Chondrocyte (in vitro differentiated cells): ENCODE results near the gene ITM2C. TPM values are rescaled to one million over a fixed set of nuclear protein-coding genes. Genes with fewer than 3 reads are reported as not detected.

Experiments
- DNase-seq: peaks from one replicate; pipeline ENCODE4 v3.0.0; 2021; ENCODE audit warnings: mixed read lengths, low spot score
- H3K27ac Mint-ChIP-seq: one replicate; pipeline ENCODE4 v1.8.0; 2021; ENCODE audit warnings: mild to moderate bottlenecking, moderate library complexity, mixed read lengths; ENCODE audit not compliant: unreplicated experiment
- H3K27me3 Mint-ChIP-seq: 2 replicates; pipeline ENCODE4 v1.8.0; 2021; ENCODE audit warnings: low read depth, mixed read lengths
- H3K36me3 Mint-ChIP-seq: 2 replicates; pipeline ENCODE4 v1.8.0; 2021; ENCODE audit warnings: low read depth, mixed read lengths
- H3K4me1 Mint-ChIP-seq: 2 replicates; pipeline ENCODE4 v1.8.0; 2021; ENCODE audit warnings: low read depth, mild to moderate bottlenecking, mixed read lengths
- H3K4me3 Mint-ChIP-seq: one replicate; pipeline ENCODE4 v1.8.0; 2021; ENCODE audit warnings: mild to moderate bottlenecking, moderate library complexity, mixed read lengths; ENCODE audit not compliant: unreplicated experiment
- H3K9me3 Mint-ChIP-seq: 2 replicates; pipeline ENCODE4 v1.8.0; 2021; ENCODE audit warnings: low read depth, mixed read lengths
- CTCF ChIP-seq: fragments of 200-600 bp; sonication (generic); IDR thresholded peaks from 2 replicates; pipeline ENCODE4 v1.5.0; 2021; ENCODE audit warnings: antibody characterized with exemption, mild to moderate bottlenecking, moderate library complexity
- total RNA-seq: library from RNA; stranded (reverse); gene quantifications from 3 replicates; pipeline ENCODE4 v1.2.1, GENCODE V29; 2021

The ITM2C gene
- total RNA-seq, 1 donor from 2014 or later = 208 TPM

GRCh38 chr2:230906471-230907230, 41.9 kb downstream of the ITM2C start:
- peak; percentile 85 for DNase-seq
- Mint-ChIP-seq H3K27ac (no peak overlapping the region), H3K27me3 (peaks cover 4% of the 10 kb centered on the region), H3K4me3 (no peak overlapping the region), H3K9me3 (no peaks in the 10 kb centered on the region), H3K36me3 (no peaks in the 10 kb centered on the region), H3K4me1 (peaks cover 4% of the 10 kb centered on the region)
- no peak for TF ChIP-seq CTCF

- H3K27me3 Mint-ChIP-seq = peaks cover 6% of the 10 kb centered on the region
Measured at GRCh38 chr2:230907361-230908091, 42.8 kb downstream of the ITM2C start.

GRCh38 chr2:230908092-230908594, 43.4 kb downstream of the ITM2C start:
- no peak for TF ChIP-seq CTCF
- H3K4me3 Mint-ChIP-seq = no peak overlapping the region
- no peaks in the 10 kb centered on the region for H3K9me3 Mint-ChIP-seq
- no peak overlapping the region for H3K27ac Mint-ChIP-seq
- peaks cover 6% of the 10 kb centered on the region for H3K27me3 Mint-ChIP-seq
- DNase-seq = peak; percentile 35
- peaks cover 4% of the 10 kb centered on the region for H3K4me1 Mint-ChIP-seq
- H3K36me3 Mint-ChIP-seq = no peaks in the 10 kb centered on the region

More at GRCh38 chr2:230907361-230908091, 42.8 kb downstream of the ITM2C start:
- TF ChIP-seq CTCF = no peak
- no peaks in the 10 kb centered on the region for H3K9me3 Mint-ChIP-seq
- peaks cover 4% of the 10 kb centered on the region for H3K4me1 Mint-ChIP-seq
- DNase-seq = peak; percentile 53
- no peaks in the 10 kb centered on the region for H3K36me3 Mint-ChIP-seq
- H3K4me3 Mint-ChIP-seq = no peak overlapping the region
- no peak overlapping the region for H3K27ac Mint-ChIP-seq

- Mint-ChIP-seq H3K27ac (no peak overlapping the region), H3K4me3 (no peak overlapping the region), H3K9me3 (no peaks in the 10 kb centered on the region), H3K4me1 (peaks cover 4% of the 10 kb centered on the region), H3K27me3 (peaks cover 9% of the 10 kb centered on the region), H3K36me3 (peaks cover 2% of the 10 kb centered on the region)
- TF ChIP-seq CTCF = no peak
- DNase-seq = peak; percentile 41
Measured at GRCh38 chr2:230908595-230909191, 44.0 kb downstream of the ITM2C start.
